CD4-positive, CD25-positive, alpha-beta regulatory T cell (primary cell): ENCODE measurements around the gene NOTCH2. TPM values are rescaled to one million over a fixed set of nuclear protein-coding genes. Genes with fewer than 3 reads are reported as not detected.

Experiments used
- ATAC-seq, 2 donors: fragments of 150-1000 bp; cut with Tn5 transposase; one replicate each; pipeline ENCODE4 v1.10.0; 2021; ENCODE audit warnings: low read depth in 2 of 2, moderate number of reproducible peaks in 2 of 2, moderate library complexity in 1 of 2
- DNase-seq, 3 donors: peaks; one replicate each; pipeline versions ENCODE4 v3.0.0 to v3.0.0-alpha.2; 2012 to 2022; ENCODE audit warnings: mixed read lengths in 1 of 3
- H3K27ac ChIP-seq: one replicate; pipeline ENCODE4 v1.7.0; 2013; ENCODE audit warnings: mild to moderate bottlenecking, low read length; ENCODE audit not compliant: insufficient read depth, poor library complexity, severe bottlenecking
- H3K27me3 ChIP-seq: one replicate; pipeline ENCODE4 v1.7.0; 2013; ENCODE audit warnings: low read length; ENCODE audit not compliant: control insufficient read depth, insufficient read depth
- H3K36me3 ChIP-seq: one replicate; pipeline ENCODE4 v1.7.0; 2013; ENCODE audit warnings: mild to moderate bottlenecking, low read length, moderate library complexity; ENCODE audit not compliant: control insufficient read depth, insufficient read depth
- H3K4me1 ChIP-seq: 2 replicates; pipeline ENCODE4 v1.7.0; 2013; ENCODE audit warnings: mild to moderate bottlenecking, low read length; ENCODE audit not compliant: insufficient read depth, control insufficient read depth, poor library complexity, severe bottlenecking
- H3K4me3 ChIP-seq: one replicate; pipeline ENCODE4 v1.7.0; 2013; ENCODE audit warnings: low read depth, mild to moderate bottlenecking, low read length, moderate library complexity
- H3K9me3 ChIP-seq, 2 experiments: 1 replicate in 1 of 2; 2 replicates in 1 of 2; pipeline ENCODE4 v1.7.0; 2013; ENCODE audit warnings: low read length in 2 of 2, mild to moderate bottlenecking in 1 of 2, moderate library complexity in 1 of 2; ENCODE audit not compliant: control insufficient read depth in 2 of 2
- H3K27ac Mint-ChIP-seq, 3 donors: one replicate each; pipeline ENCODE4 v1.8.0; 2020 to 2022; ENCODE audit warnings: mild to moderate bottlenecking in 3 of 3, mixed read lengths in 3 of 3, moderate library complexity in 2 of 3
- H3K27me3 Mint-ChIP-seq: one replicate; pipeline ENCODE4 v1.8.0; 2022; ENCODE audit warnings: mild to moderate bottlenecking, mixed read lengths
- H3K36me3 Mint-ChIP-seq: one replicate; pipeline ENCODE4 v1.8.0; 2020; ENCODE audit warnings: mixed read lengths
- H3K4me1 Mint-ChIP-seq, 4 donors: one replicate each; pipeline ENCODE4 v1.8.0; 2020 to 2022; ENCODE audit warnings: mixed read lengths in 4 of 4, mild to moderate bottlenecking in 1 of 4
- H3K4me3 Mint-ChIP-seq, 4 donors: one replicate each; pipeline ENCODE4 v1.8.0; 2020 to 2022; ENCODE audit warnings: mild to moderate bottlenecking in 4 of 4, mixed read lengths in 4 of 4, moderate library complexity in 3 of 4
- H3K9me3 Mint-ChIP-seq, 7 donors: one replicate each; pipeline ENCODE4 v1.8.0; 2020 to 2022; ENCODE audit warnings: mixed read lengths in 7 of 7, mild to moderate bottlenecking in 3 of 7, moderate library complexity in 2 of 7
- polyA plus RNA-seq, 4 donors: library from polyadenylated mRNA; unstranded; fragments of 300-500 nt; fragmentation: Illumina TruSeq; gene quantifications; one replicate each; pipeline ENCODE4 v1.2.3, GENCODE V29; 2021
- total RNA-seq: library from RNA; stranded (reverse); gene quantifications from one replicate; pipeline ENCODE4 v1.2.3, GENCODE V29; 2022

The NOTCH2 gene
- total and polyA plus RNA-seq, 5 donors from 2014 or later = 13.9 to 54.2 (median 20.6) TPM

DNA sequence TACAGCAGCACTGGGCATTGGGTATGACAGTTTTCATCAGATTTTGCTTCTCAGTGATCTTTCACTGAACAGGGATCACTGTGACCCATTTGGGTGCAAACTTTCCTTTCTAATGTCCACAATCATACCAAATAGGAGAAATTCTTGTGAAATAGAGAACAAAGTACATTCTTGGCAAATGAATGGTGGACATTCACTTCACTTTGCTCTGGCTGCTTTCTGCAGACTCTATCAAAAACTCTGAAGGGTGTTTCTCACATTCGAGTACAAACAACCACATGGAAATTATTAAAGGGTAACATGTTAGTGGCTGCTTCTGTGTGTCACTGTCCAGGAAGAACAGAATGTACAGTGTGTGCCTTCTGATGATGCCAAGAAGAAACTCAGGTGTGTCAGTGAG lies 111.2 kb downstream of the NOTCH2 start:
- no peaks in the 10 kb centered on the region for H3K9me3 ChIP-seq
- Mint-ChIP-seq H3K4me1 (peaks cover 0 to 8% (median 1%) of the 10 kb centered on the region in 4 donors), H3K4me3 (no peak overlapping the region), H3K27ac (peak overlapping the region in 1 of 3 donors; percentile 5), H3K27me3 (no peaks in the 10 kb centered on the region), H3K9me3 (no peaks in the 10 kb centered on the region), H3K36me3 (peaks cover 35% of the 10 kb centered on the region)
- no peaks in the 10 kb centered on the region for H3K27me3 ChIP-seq
- DNase-seq (no peak), ATAC-seq (no peak)
- peaks cover 53% of the 10 kb centered on the region for H3K36me3 ChIP-seq
- H3K4me1 ChIP-seq = no peaks in the 10 kb centered on the region
- H3K4me3 ChIP-seq = no peak overlapping the region
- no peak overlapping the region for H3K27ac ChIP-seq

DNA sequence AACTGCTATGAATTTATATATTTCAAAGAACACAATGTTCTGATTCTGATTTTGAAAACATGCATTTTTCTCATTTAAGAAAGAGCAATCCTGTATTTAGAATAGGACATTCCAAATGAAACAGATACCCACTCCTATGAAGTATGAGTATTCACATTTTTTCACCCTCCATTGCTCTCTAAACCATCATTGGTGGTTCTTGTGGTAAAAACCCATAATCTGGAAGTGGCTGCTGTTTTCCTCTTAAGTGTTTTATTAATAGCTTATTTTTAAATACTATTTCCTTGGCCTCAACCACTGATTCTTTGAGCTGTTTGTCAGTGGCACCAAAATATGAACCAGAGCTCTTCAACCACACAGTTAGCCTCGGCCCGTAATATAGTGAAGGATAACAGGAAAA lies 113.2 kb downstream of the NOTCH2 start:
- Histone ChIP-seq H3K36me3 (peaks cover 52% of the 10 kb centered on the region), H3K4me3 (no peak overlapping the region), H3K4me1 (no peaks in the 10 kb centered on the region), H3K9me3 (no peaks in the 10 kb centered on the region), H3K27me3 (no peaks in the 10 kb centered on the region), H3K27ac (no peak overlapping the region)
- DNase-seq (no peak), ATAC-seq (no peak)
- Mint-ChIP-seq H3K4me3 (no peak overlapping the region), H3K27me3 (no peaks in the 10 kb centered on the region), H3K9me3 (no peaks in the 10 kb centered on the region), H3K36me3 (peaks cover 37% of the 10 kb centered on the region), H3K4me1 (peaks cover 0 to 8% (median 1%) of the 10 kb centered on the region in 4 donors), H3K27ac (no peak overlapping the region)

DNA sequence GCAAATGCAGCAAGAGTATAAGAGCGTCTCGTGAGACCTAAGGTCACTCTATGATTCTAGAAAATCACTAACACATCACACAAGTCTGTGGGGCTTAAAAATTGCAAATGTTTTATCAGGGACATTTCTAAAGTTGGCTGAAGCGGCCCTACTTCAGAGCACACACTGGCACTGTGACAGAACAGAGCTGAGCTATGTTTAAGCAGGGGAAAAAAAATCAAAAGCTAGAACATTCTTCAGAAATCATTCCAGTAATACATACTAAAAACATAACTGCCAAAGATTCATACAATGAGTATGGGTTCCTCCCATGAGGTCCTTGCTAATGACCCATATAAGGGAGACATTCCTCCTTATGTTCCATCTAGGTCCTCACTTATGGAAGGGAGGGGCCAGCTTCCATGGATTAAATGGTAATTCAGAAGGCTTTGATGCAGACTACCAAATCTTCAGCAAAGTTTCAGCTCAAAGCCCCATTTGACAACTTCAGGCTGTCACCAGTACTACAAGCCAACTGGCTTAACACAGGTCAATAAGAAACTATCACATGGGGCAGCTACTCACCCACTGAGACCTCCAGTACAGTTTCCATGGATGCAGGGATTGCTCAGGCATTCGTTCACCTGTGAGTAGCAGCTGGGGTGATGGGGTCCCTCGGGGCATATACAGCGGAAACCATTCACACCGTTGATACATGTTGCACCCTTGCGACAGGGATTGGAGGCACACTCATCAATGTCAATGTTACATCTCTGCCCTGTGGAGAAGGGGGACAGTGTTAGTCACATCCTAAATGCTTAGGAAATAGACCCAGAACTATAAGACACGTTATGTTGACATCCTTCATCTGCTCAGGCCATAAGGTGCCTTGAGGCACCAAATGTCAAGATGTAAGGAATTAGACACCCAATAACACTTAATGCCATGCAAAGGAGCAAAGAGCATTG lies 114.7 kb downstream of the NOTCH2 start:
- Mint-ChIP-seq H3K36me3 (peaks cover 37% of the 10 kb centered on the region), H3K4me3 (no peak overlapping the region), H3K27me3 (no peaks in the 10 kb centered on the region), H3K4me1 (peaks cover 0 to 8% (median 1%) of the 10 kb centered on the region in 4 donors), H3K9me3 (no peaks in the 10 kb centered on the region), H3K27ac (no peak overlapping the region)
- Histone ChIP-seq H3K4me1 (no peaks in the 10 kb centered on the region), H3K27ac (no peak overlapping the region), H3K27me3 (no peaks in the 10 kb centered on the region), H3K36me3 (peaks cover 65% of the 10 kb centered on the region), H3K4me3 (no peak overlapping the region), H3K9me3 (no peaks in the 10 kb centered on the region)
- ATAC-seq (no peak), DNase-seq (no peak)

DNA sequence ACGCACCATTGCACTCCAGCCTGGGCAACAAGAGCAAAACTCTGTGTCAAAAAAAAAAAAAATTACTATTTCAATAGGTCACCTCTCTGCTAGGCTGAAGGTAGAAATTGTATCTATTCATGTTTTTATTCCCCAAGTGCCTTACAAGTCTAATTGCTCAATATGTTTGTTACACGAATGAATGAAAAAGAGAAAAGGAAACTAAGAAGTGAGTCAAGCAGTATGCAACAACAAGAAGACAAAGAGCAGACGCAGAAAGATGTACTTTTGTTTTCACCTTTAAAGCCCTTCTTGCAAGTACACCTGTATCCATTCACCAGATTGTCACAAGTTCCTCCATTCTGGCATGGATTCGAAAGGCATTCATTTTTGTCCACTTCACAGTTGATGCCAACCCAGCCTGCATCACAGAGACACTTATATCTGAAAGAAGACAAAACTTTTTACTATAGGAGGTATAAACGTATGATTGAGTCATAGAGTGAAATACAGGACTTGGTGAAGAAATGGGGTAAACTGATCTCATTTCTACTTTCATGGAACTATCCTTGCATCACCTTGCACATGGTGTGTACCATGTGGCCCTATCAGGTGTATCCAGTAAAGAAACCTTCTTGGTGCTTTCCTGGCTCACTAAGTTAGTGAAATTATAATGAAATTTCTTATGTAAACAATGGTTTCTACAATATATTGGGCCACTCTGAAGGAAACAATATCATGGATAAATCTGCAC lies 116.0 kb downstream of the NOTCH2 start:
- H3K27me3 Mint-ChIP-seq = no peaks in the 10 kb centered on the region
- H3K36me3 Mint-ChIP-seq = peaks cover 36% of the 10 kb centered on the region
- Histone ChIP-seq H3K4me3 (no peak overlapping the region), H3K9me3 (no peaks in the 10 kb centered on the region), H3K27ac (no peak overlapping the region), H3K4me1 (no peaks in the 10 kb centered on the region), H3K27me3 (no peaks in the 10 kb centered on the region), H3K36me3 (peaks cover 61% of the 10 kb centered on the region)
- no peak overlapping the region for H3K27ac Mint-ChIP-seq
- H3K9me3 Mint-ChIP-seq = no peaks in the 10 kb centered on the region
- no peak overlapping the region for H3K4me3 Mint-ChIP-seq
- peaks cover 0 to 8% (median 0%) of the 10 kb centered on the region in 4 donors for H3K4me1 Mint-ChIP-seq
- DNase-seq (peak in 1 of 3 donors; percentile 48), ATAC-seq (no peak)

DNA sequence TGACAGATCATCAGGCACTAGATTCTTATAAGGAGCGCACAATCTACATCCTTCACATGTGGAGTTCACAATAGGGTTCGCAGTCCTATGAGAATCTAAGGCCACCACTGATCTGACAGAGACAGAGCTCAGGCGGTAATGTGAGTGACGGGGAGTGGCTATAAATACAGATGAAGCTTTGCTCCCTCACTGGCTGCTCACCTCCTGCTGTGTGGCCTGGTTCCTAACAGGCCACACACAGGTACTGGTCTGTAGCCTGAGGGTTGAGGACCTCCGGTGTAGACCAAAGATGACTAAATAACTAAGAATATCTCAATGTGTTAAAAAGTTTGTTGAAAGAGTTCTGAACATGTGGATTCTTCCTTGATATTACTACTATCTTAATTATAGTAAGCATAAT lies 117.0 kb downstream of the NOTCH2 start:
- Histone ChIP-seq H3K36me3 (peaks cover 59% of the 10 kb centered on the region), H3K4me3 (no peak overlapping the region), H3K27ac (no peak overlapping the region), H3K27me3 (no peaks in the 10 kb centered on the region), H3K9me3 (no peaks in the 10 kb centered on the region), H3K4me1 (no peaks in the 10 kb centered on the region)
- Mint-ChIP-seq H3K4me3 (no peak overlapping the region), H3K4me1 (peaks cover 0 to 8% (median 0%) of the 10 kb centered on the region in 4 donors), H3K27ac (no peak overlapping the region), H3K27me3 (no peaks in the 10 kb centered on the region), H3K36me3 (peaks cover 41% of the 10 kb centered on the region), H3K9me3 (no peaks in the 10 kb centered on the region)
- no peak for ATAC-seq
- DNase-seq = no peak

DNA sequence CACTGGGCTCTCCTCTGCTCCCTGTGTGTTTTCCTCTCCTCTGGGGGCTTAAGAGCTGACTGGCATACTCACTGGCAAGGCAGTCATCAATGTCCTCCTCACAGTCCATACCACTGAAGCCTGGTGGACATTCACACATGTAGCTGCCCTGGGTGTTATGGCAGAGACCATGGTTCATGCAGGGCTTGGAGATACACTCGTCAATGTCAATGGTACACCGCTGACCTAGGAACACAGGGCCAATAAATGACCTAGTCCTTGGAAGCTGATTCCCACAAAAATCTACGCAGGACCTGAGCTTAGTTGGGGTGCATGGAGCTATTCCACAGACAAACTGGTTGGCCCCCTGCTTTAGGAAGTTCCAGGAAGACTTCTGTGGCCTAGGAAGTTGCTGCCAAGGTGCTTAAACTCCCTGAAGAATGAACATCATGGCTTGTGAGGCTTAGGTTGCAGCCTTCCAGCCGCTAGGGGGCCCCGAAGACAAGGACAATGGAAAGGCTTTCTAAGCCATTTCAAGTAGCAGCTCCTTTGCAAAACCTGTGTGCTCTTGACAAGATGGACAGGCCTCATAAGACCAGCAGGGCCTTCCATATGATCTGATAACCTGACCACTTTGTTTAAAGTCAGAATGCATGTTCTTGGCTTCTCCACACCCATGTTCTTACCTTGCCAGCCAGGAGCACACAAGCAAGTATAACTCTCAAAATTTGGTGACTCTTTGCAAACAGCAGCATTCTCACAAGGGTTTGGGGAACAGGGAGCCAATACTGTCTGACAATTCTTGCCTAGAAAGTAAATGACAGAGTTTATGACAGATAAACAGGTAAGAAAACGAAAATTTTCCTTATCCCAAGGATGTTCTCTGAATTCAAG lies 120.9 kb downstream of the NOTCH2 start:
- no peak overlapping the region for H3K27ac Mint-ChIP-seq
- no peak overlapping the region for H3K4me3 ChIP-seq
- ATAC-seq (peak in 1 of 2 donors; percentile 56), DNase-seq (peak; percentile 32 to 80 (median 56))
- H3K27me3 ChIP-seq = no peaks in the 10 kb centered on the region
- H3K36me3 ChIP-seq = peaks cover 42% of the 10 kb centered on the region
- H3K4me3 Mint-ChIP-seq = no peak overlapping the region
- no peaks in the 10 kb centered on the region for H3K9me3 Mint-ChIP-seq
- no peaks in the 10 kb centered on the region for H3K27me3 Mint-ChIP-seq
- H3K27ac ChIP-seq = no peak overlapping the region
- peaks cover 0 to 8% (median 1%) of the 10 kb centered on the region in 4 donors for H3K4me1 Mint-ChIP-seq
- no peaks in the 10 kb centered on the region for H3K4me1 ChIP-seq
- H3K9me3 ChIP-seq = no peaks in the 10 kb centered on the region
- peaks cover 58% of the 10 kb centered on the region for H3K36me3 Mint-ChIP-seq

DNA sequence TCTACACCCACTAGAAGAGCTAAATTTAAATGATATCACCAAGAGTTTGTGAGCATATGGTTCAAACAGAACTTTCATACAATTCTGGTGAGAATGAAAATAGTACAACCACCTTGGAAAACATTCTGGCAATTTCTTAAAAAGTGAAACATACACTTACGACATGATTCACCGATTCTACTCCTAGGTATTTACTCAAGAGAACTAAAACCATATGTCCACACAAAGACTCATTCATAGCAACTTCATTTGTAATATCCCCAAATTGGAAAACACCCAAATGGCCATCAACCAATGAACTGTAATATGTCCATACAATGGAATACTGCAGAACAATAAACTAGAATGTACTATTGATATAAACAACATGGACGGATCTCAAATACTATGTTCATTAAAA lies 122.0 kb downstream of the NOTCH2 start:
- Mint-ChIP-seq H3K27ac (no peak overlapping the region), H3K9me3 (no peaks in the 10 kb centered on the region), H3K4me1 (peaks cover 0 to 8% (median 1%) of the 10 kb centered on the region in 4 donors), H3K36me3 (peaks cover 53% of the 10 kb centered on the region), H3K27me3 (no peaks in the 10 kb centered on the region), H3K4me3 (no peak overlapping the region)
- H3K4me3 ChIP-seq = no peak overlapping the region
- H3K9me3 ChIP-seq = no peaks in the 10 kb centered on the region
- H3K36me3 ChIP-seq = peaks cover 38% of the 10 kb centered on the region
- DNase-seq (no peak), ATAC-seq (no peak)
- H3K27me3 ChIP-seq = no peaks in the 10 kb centered on the region
- no peak overlapping the region for H3K27ac ChIP-seq
- H3K4me1 ChIP-seq = no peaks in the 10 kb centered on the region
